Gastroesophageal sphincter (tissue), 4 donors: ENCODE measurements around the gene AK8. TPM values are rescaled to one million over a fixed set of nuclear protein-coding genes. Genes with fewer than 3 reads are reported as not detected.

Experiments
- ATAC-seq: fragments of 150-250 bp; one replicate; pipeline ENCODE4 v1.9.1; 2016; ENCODE audit warnings: mild to moderate bottlenecking, moderate library complexity
- H3K27ac ChIP-seq, 4 donors: fragments of 200-600 bp; sonication (generic) in 3 of 4; 1 replicate in 3 of 4; 2 replicates in 1 of 4; pipeline ENCODE4 v1.5.1; 2016 to 2019
- H3K27me3 ChIP-seq: fragments of 200-600 bp; sonication (generic); one replicate; pipeline ENCODE4 v1.5.1; 2019
- H3K36me3 ChIP-seq, 2 donors: fragments of 200-600 bp; sonication (generic); one replicate each; pipeline ENCODE4 v1.5.1; 2019; ENCODE audit warnings: control low read depth in 1 of 2
- H3K4me1 ChIP-seq, 3 donors: fragments of 200-600 bp; sonication (generic); 1 replicate in 2 of 3; 2 replicates in 1 of 3; pipeline ENCODE4 v1.5.1; 2016 to 2019; ENCODE audit warnings: control low read depth in 2 of 3
- H3K4me3 ChIP-seq, 2 donors: fragments of 200-600 bp; sonication (generic); one replicate each; pipeline ENCODE4 v1.5.1; 2019; ENCODE audit warnings: mild to moderate bottlenecking in 1 of 2, moderate library complexity in 1 of 2
- H3K9me3 ChIP-seq, 3 donors: fragments of 200-600 bp; sonication (generic); one replicate each; pipeline ENCODE4 v1.5.1; 2017 to 2019; ENCODE audit warnings: control low read depth in 2 of 3
- EP300 ChIP-seq: sonication (generic); formaldehyde crosslinking; IDR thresholded peaks from one replicate; pipeline ENCODE4 v1.6.1; 2017; ENCODE audit warnings: antibody characterized with exemption, mild to moderate bottlenecking
- POLR2A ChIP-seq, 2 donors: fragments of 450-650 bp; IDR thresholded peaks; one replicate each; pipeline ENCODE4 v1.6.1; 2017; ENCODE audit warnings: antibody characterized with exemption in 2 of 2, mild to moderate bottlenecking in 2 of 2, moderate library complexity in 1 of 2
- POLR2AphosphoS5 ChIP-seq: sonication (generic); formaldehyde crosslinking; IDR thresholded peaks from one replicate; pipeline ENCODE4 v1.6.1; 2017; ENCODE audit warnings: antibody characterized with exemption
- WGBS, 2 donors: methylation state at CpG; one replicate each; pipeline ENCODE4 v1.1.5; 2018; ENCODE audit warnings: low coverage in 1 of 2; 5-methylcytosine and 5-hydroxymethylcytosine counted together
- total RNA-seq, 4 donors: library from RNA; depleted of rRNA; stranded (reverse); fragments of >200 nt; gene quantifications; one replicate each; pipeline ENCODE4 v1.1.0, GENCODE V29; 2016
- TF ChIP-seq, protein P1 (sequence below), 4 experiments: fragments of 200-600 bp in 2 of 4; fragments of 450-650 bp in 2 of 4; sonication (generic) in 1 of 4; IDR thresholded peaks; one replicate each; pipeline ENCODE4 v1.5.1; 2017 to 2019; ENCODE audit warnings: antibody characterized with exemption in 4 of 4, mild to moderate bottlenecking in 2 of 4, moderate library complexity in 2 of 4

Gene AK8
- total RNA-seq, 4 donors from 2014 or later = 0.31 to 0.81 (median 0.63) TPM

DNA sequence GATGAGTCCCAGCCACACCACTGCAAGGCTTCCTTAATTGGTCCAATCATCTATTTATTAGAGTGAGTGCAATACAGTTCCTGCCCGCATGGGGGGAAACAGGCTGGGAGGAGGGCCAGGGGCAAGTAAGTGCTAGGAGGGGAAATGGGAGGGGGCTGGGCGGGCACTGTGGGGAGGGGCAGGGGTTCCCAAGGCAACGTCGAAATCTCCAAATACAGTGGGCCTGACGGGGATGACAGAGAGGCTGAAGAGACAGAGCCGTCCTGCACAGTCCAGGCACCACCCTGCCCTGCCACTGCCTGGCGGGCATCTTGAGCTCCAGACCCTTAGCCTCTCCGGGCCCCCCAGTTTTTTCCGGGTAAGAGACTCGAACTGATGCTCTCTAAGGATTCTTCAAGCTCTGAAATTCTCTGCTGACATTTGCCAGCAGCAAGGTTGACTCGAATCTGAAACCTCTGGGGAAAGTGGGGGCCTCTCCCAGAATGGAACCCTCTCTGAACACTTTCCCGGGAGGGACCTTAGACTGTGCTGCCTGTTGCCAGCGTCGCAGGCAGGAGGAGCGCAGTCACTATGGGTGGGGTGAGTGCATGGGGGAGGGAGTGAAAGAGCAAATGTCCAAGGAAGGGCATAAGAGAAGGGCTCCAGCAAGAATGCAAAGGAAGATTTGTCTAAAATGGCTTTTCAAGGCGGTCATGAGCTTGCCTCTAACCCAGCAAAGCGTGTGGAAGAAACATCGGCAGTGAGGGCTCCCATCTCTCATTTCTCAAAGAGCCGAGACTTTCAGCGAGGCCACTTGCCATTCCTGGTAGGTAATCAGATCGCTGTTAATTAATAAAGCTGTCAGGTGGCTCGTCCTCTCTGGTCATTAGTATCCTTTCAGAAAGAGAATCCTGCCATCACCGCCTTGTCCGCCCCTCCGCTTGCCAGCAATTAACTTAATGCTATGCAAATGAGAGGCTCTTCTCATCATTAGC lies 108.9 kb downstream of the AK8 start:
- 0% methylated on average over 7 to 14 of the region's 25 CpGs for WGBS, 2 donors
- Histone ChIP-seq H3K4me1 (peaks cover 0 to 21% (median 7%) of the 10 kb centered on the region in 3 donors), H3K27me3 (no peaks in the 10 kb centered on the region), H3K36me3 (no peaks in the 10 kb centered on the region), H3K9me3 (no peaks in the 10 kb centered on the region), H3K27ac (peak overlapping the region; percentile 12 to 82 (median 81)), H3K4me3 (peak overlapping the region; percentile 72 to 77)
- ATAC-seq = peak; percentile 81
- no peak for TF ChIP-seq POLR2A (IDR thresholded peaks at IDR 0.05)
- TF ChIP-seq, protein P1, sequence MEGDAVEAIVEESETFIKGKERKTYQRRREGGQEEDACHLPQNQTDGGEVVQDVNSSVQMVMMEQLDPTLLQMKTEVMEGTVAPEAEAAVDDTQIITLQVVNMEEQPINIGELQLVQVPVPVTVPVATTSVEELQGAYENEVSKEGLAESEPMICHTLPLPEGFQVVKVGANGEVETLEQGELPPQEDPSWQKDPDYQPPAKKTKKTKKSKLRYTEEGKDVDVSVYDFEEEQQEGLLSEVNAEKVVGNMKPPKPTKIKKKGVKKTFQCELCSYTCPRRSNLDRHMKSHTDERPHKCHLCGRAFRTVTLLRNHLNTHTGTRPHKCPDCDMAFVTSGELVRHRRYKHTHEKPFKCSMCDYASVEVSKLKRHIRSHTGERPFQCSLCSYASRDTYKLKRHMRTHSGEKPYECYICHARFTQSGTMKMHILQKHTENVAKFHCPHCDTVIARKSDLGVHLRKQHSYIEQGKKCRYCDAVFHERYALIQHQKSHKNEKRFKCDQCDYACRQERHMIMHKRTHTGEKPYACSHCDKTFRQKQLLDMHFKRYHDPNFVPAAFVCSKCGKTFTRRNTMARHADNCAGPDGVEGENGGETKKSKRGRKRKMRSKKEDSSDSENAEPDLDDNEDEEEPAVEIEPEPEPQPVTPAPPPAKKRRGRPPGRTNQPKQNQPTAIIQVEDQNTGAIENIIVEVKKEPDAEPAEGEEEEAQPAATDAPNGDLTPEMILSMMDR (IDR thresholded peaks at IDR 0.05) = peak in 3 of 4 experiments; percentile 10 to 58 (median 35)
- no peak for TF ChIP-seq EP300
- peak; percentile 39 for TF ChIP-seq POLR2AphosphoS5

DNA sequence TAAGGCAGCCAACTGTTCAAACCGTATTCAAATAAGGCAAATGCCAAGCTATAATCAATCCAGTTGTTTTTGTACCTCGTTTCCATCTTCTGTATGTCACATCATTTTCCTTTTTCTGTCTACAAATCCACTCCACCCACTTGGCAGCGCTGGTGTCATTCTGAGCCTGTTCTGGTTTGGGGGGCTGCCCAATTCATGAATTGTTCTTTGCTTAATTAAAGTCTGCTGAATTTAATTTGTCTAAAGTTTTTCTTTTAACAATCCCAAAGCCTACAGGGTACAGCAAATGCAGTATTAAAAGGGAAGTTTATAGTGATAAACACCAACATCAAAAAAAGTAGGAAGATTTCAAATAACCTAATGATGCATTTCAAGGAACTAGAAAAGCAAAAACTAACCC lies 114.5 kb downstream of the AK8 start:
- H3K27me3 ChIP-seq = no peaks in the 10 kb centered on the region
- peaks cover 0 to 4% (median 2%) of the 10 kb centered on the region in 3 donors for H3K4me1 ChIP-seq
- no peak overlapping the region for H3K27ac ChIP-seq
- no peak for ATAC-seq
- no peak overlapping the region for H3K4me3 ChIP-seq
- H3K9me3 ChIP-seq = no peaks in the 10 kb centered on the region
- 82 to 92% methylated on average over 3 of the region's 3 CpGs for WGBS, 2 donors
- H3K36me3 ChIP-seq = no peaks in the 10 kb centered on the region
- no peak for TF ChIP-seq POLR2AphosphoS5
- TF ChIP-seq, protein P1 (IDR thresholded peaks at IDR 0.05) = no peak
- TF ChIP-seq EP300 = no peak
- TF ChIP-seq POLR2A (IDR thresholded peaks at IDR 0.05) = no peak

- H3K9me3 ChIP-seq = no peaks in the 10 kb centered on the region
- no peaks in the 10 kb centered on the region for H3K4me1 ChIP-seq
- H3K27me3 ChIP-seq = no peaks in the 10 kb centered on the region
- H3K4me3 ChIP-seq = no peak overlapping the region
- ATAC-seq = no peak
- TF ChIP-seq, protein P1 (IDR thresholded peaks at IDR 0.05) = no peak
- TF ChIP-seq EP300 (no peak), POLR2A (IDR thresholded peaks at IDR 0.05) (no peak), POLR2AphosphoS5 (no peak)
- 83 to 100% methylated on average over 1 to 2 of the region's 4 CpGs for whole genome bisulfite sequencing, 2 donors
- no peaks in the 10 kb centered on the region for H3K36me3 ChIP-seq
- no peak overlapping the region for H3K27ac ChIP-seq
Measured at GRCh38 chr9:132762896-132763295, 115.2 kb downstream of the AK8 start.

DNA sequence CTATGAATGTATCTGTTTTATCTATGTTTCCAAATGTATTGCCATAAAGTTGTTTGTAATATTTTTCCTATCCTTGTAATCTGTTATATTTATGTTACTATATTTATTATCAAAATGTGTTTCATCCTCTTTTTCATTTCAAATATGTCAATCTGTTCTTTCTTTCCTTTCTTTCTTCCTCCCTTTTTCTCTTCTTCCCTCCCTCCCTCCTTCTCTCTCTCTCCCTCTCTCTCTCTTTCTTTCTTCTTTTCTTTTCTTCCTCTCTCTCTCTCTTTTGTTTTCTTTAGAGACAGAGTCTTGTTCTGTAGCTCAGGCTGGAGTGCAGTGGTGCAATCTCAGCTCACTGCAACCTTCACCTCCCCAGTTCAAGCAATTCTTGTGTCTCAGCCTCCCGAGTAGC lies 116.5 kb downstream of the AK8 start:
- no peak for ATAC-seq
- H3K4me1 ChIP-seq = no peaks in the 10 kb centered on the region
- no peaks in the 10 kb centered on the region for H3K9me3 ChIP-seq
- no peak for TF ChIP-seq EP300
- TF ChIP-seq, protein P1 (IDR thresholded peaks at IDR 0.05) = no peak
- no peak for TF ChIP-seq POLR2A (IDR thresholded peaks at IDR 0.05)
- no peak for TF ChIP-seq POLR2AphosphoS5
- H3K27ac ChIP-seq = no peak overlapping the region
- no CpG with 5 or more reads among the region's 1 CpG for WGBS, 2 donors
- no peaks in the 10 kb centered on the region for H3K36me3 ChIP-seq
- peaks cover 8% of the 10 kb centered on the region for H3K27me3 ChIP-seq
- no peak overlapping the region for H3K4me3 ChIP-seq

DNA sequence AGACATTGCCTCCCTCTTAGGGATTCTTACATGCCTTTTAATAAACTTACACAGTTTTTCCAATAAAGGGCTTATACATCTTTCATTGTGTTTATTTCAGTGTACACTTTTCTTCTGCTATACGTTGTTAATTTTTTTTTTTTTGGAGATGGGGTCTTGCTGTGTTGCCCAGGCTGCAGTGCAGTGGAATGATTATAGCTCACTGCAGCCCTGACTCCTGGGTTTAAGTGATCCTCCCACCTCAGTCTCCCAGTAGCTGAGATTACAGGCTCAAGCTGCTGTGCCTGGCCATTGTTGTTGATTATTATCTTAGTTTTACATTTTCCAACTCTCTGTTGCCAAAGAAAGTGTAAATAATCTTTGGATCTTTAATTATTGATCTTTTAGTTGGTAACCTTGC lies 118.0 kb downstream of the AK8 start:
- Histone ChIP-seq H3K36me3 (no peaks in the 10 kb centered on the region), H3K4me3 (no peak overlapping the region), H3K9me3 (no peaks in the 10 kb centered on the region), H3K27ac (no peak overlapping the region), H3K4me1 (no peaks in the 10 kb centered on the region), H3K27me3 (peaks cover 11% of the 10 kb centered on the region)
- TF ChIP-seq POLR2AphosphoS5 (no peak), EP300 (no peak), POLR2A (IDR thresholded peaks at IDR 0.05) (no peak)
- TF ChIP-seq, protein P1 (IDR thresholded peaks at IDR 0.05) = no peak
- WGBS, 2 donors = 40 to 75% methylated on average over 1 of the region's 1 CpG
- ATAC-seq = no peak
